Osteoblast (primary cell): ENCODE measurements around the gene SH3GLB2. TPM values are rescaled to one million over a fixed set of nuclear protein-coding genes. Genes with fewer than 3 reads are reported as not detected.

ENCODE experiments used
- DNase-seq: peaks from one replicate; pipeline ENCODE4 v3.0.0; 2011; ENCODE audit warnings: low spot score, mixed read lengths; ENCODE audit not compliant: insufficient read length; ENCODE audit errors: missing footprints
- H2AFZ ChIP-seq: 2 replicates; pipeline ENCODE4 v1.6.0; 2011; ENCODE audit warnings: mild to moderate bottlenecking, low read length
- H3K27ac ChIP-seq: 2 replicates; pipeline ENCODE4 v1.5.1; 2011; ENCODE audit warnings: mild to moderate bottlenecking, low read depth, low read length, moderate library complexity
- H3K27me3 ChIP-seq: 2 replicates; pipeline ENCODE4 v1.6.0; 2012; ENCODE audit warnings: mild to moderate bottlenecking, control low read depth, inconsistent platforms, low read length, moderate library complexity; ENCODE audit not compliant: insufficient read depth
- H3K36me3 ChIP-seq: 2 replicates; pipeline ENCODE4 v1.5.1; 2011; ENCODE audit warnings: mild to moderate bottlenecking, low read length, control low read depth, moderate library complexity; ENCODE audit not compliant: insufficient read depth
- H3K4me1 ChIP-seq: 2 replicates; pipeline ENCODE4 v1.5.1; 2011; ENCODE audit warnings: mild to moderate bottlenecking, low read length, control low read depth, moderate library complexity; ENCODE audit not compliant: insufficient read depth
- H3K4me2 ChIP-seq: 2 replicates; pipeline ENCODE4 v1.6.0; 2011; ENCODE audit warnings: mild to moderate bottlenecking, low read length; ENCODE audit not compliant: insufficient read depth
- H3K4me3 ChIP-seq: fragments of 200-600 bp; sonication (generic); 3 replicates; pipeline ENCODE4 v1.5.1; 2012; ENCODE audit warnings: mild to moderate bottlenecking, low read length, inconsistent platforms; ENCODE audit not compliant: insufficient read depth
- H3K79me2 ChIP-seq: 2 replicates; pipeline ENCODE4 v1.6.0; 2012; ENCODE audit warnings: mild to moderate bottlenecking, low read length, control low read depth, inconsistent platforms; ENCODE audit not compliant: insufficient read depth
- H3K9me3 ChIP-seq: 2 replicates; pipeline ENCODE4 v1.5.1; 2011; ENCODE audit warnings: low read depth, low read length, control low read depth
- H4K20me1 ChIP-seq: 2 replicates; pipeline ENCODE4 v1.6.0; 2012; ENCODE audit warnings: mild to moderate bottlenecking, low read length, control low read depth; ENCODE audit not compliant: insufficient read depth
- total RNA-seq: library from RNA; depleted of rRNA; stranded (reverse); fragments of >200 nt; gene quantifications from 2 replicates; pipeline ENCODE4 v1.2.3, GENCODE V29; 2012
- TF ChIP-seq, protein P1 (sequence below): IDR thresholded peaks from 2 replicates; pipeline ENCODE4 v1.5.1; 2011; ENCODE audit warnings: mild to moderate bottlenecking, low read depth, low read length, moderate library complexity; ENCODE audit errors: extremely low read depth

SH3GLB2 gene
- total RNA-seq, 1 donor: 37.3 TPM

DNA sequence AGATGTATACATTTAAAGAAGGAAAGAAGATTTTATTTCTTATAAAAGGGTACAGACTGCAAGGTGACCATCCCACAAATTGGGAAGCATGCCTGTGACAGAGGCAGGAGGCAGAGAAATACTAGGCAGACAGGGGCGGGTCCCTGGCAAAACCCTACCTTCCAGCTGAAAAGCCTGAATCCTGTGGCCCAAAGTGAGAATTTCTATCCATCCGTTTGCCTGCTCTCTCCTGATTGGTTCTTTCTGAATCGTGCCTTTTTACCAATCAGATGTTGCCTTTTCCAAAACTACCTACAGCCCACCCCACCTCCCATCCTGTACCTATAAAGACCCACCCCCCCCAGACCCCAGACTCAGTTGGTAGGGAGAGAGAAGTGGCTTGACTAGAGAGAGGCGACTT is 3.4 kb upstream of the SH3GLB2 start:
- no peak for DNase-seq
- Histone ChIP-seq H3K79me2 (peaks cover 13% of the 10 kb centered on the region), H3K36me3 (no peaks in the 10 kb centered on the region), H4K20me1 (peaks cover 6% of the 10 kb centered on the region), H3K9me3 (no peaks in the 10 kb centered on the region), H3K4me2 (no peak overlapping the region), H3K4me3 (no peak overlapping the region), H3K27me3 (no peaks in the 10 kb centered on the region), H2AFZ (no peak overlapping the region), H3K27ac (no peak overlapping the region), H3K4me1 (peaks cover 14% of the 10 kb centered on the region)
- TF ChIP-seq, protein P1, sequence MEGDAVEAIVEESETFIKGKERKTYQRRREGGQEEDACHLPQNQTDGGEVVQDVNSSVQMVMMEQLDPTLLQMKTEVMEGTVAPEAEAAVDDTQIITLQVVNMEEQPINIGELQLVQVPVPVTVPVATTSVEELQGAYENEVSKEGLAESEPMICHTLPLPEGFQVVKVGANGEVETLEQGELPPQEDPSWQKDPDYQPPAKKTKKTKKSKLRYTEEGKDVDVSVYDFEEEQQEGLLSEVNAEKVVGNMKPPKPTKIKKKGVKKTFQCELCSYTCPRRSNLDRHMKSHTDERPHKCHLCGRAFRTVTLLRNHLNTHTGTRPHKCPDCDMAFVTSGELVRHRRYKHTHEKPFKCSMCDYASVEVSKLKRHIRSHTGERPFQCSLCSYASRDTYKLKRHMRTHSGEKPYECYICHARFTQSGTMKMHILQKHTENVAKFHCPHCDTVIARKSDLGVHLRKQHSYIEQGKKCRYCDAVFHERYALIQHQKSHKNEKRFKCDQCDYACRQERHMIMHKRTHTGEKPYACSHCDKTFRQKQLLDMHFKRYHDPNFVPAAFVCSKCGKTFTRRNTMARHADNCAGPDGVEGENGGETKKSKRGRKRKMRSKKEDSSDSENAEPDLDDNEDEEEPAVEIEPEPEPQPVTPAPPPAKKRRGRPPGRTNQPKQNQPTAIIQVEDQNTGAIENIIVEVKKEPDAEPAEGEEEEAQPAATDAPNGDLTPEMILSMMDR: no peak

DNA sequence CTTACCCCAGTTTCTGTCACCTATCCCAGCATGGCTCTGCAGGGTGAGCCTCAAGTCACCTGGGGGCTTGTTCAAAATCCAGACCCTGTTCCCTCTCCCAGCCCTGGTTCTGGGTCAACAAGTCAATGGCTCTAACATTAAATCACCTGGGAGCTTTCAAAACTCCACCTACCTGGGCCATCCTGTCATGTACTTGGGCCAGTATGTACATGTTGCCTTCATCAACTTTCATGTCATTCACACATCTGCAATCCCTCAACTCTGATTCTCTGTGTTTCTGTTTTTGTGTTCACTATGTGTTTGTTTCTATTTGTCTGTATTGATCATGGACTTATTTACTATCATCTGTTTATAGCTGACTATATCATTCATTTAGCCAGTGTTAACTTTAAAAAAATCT is 2.1 kb upstream of the SH3GLB2 start:
- DNase-seq: no peak
- H3K27ac ChIP-seq: no peak overlapping the region
- H3K79me2 ChIP-seq: peaks cover 18% of the 10 kb centered on the region
- TF ChIP-seq, protein P1: no peak
- no peaks in the 10 kb centered on the region for H3K36me3 ChIP-seq
- H3K4me1 ChIP-seq: peaks cover 10% of the 10 kb centered on the region
- peaks cover 6% of the 10 kb centered on the region for H4K20me1 ChIP-seq
- H2AFZ ChIP-seq: no peak overlapping the region
- H3K9me3 ChIP-seq: no peaks in the 10 kb centered on the region
- no peak overlapping the region for H3K4me3 ChIP-seq
- H3K27me3 ChIP-seq: no peaks in the 10 kb centered on the region
- no peak overlapping the region for H3K4me2 ChIP-seq

DNA sequence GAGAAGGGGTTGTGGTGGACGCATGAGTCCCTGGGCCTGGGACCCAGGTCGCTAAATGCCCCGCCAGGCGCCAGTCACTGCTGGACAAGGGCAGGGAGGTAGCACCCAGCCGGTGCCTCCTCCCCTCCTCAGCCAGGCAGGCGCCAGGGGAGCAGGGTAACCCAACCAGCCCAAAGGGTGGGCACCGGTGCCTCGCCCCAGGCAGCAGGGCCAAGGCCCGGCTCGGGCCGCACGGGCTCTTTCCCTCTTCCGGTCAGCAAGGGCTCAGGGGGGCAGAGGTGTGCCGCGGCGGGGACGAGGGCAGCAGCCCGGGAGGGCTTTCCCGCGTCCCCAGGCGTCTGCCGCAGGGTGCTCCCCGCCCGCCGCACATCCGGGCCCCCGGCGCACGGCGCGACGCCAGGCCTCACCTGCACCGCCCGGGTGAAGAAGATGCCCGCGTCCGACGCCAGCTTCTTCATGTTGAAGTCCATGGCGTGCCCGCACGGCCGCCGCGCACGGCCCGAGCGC is 393 bp downstream of the SH3GLB2 start:
- H3K27ac ChIP-seq: peak overlapping the region; percentile 37

DNA sequence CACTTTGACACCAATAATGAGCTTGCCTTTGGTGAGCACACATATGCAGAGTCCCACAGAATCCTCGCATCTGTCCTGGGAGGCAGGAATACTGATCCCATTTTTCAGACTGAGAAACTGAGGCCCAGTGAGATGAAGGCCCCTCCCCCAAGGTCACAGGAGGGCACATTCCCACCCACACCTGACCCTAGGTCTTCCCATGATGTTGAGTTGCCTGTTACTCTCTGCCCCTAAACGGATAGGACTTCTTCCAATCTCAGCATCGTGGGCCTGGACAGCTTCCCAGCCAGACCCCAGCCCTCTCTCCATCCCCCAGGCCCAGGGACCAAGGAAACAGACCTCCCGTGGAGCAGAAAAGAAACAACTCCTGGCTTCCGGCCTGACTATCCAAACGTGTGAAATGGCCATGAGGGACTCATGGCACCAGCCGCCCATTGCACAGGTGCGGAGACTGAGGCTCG is 877 bp downstream of the SH3GLB2 start:
- Histone ChIP-seq H3K4me1 (peaks cover 16% of the 10 kb centered on the region), H3K79me2 (peaks cover 27% of the 10 kb centered on the region)

More for the DNA sequence above, 393 bp downstream of the SH3GLB2 start:
- Histone ChIP-seq H3K27me3 (no peaks in the 10 kb centered on the region), H3K4me1 (peaks cover 16% of the 10 kb centered on the region), H4K20me1 (peaks cover 12% of the 10 kb centered on the region), H3K9me3 (no peaks in the 10 kb centered on the region), H3K4me2 (peak overlapping the region; percentile 90), H3K79me2 (peaks cover 25% of the 10 kb centered on the region), H2AFZ (peak overlapping the region; percentile 60), H3K36me3 (no peaks in the 10 kb centered on the region), H3K4me3 (peak overlapping the region; percentile 80)
- peak; percentile 93 for DNase-seq
- TF ChIP-seq, protein P1: no peak

More for the DNA sequence above, 877 bp downstream of the SH3GLB2 start:
- peak overlapping the region; percentile 90 for H3K4me2 ChIP-seq
- H3K4me3 ChIP-seq: peak overlapping the region; percentile 80
- H3K9me3 ChIP-seq: no peaks in the 10 kb centered on the region
- H4K20me1 ChIP-seq: peaks cover 13% of the 10 kb centered on the region
- DNase-seq: peak; percentile 88
- peak overlapping the region; percentile 37 for H3K27ac ChIP-seq
- no peaks in the 10 kb centered on the region for H3K36me3 ChIP-seq
- TF ChIP-seq, protein P1: no peak
- peak overlapping the region; percentile 60 for H2AFZ ChIP-seq
- H3K27me3 ChIP-seq: no peaks in the 10 kb centered on the region
